Lung (tissue), 12 donors: ENCODE data around the gene USP24. TPM values are rescaled to one million over a fixed set of nuclear protein-coding genes. Genes with fewer than 3 reads are reported as not detected.

Source experiments
- ATAC-seq: fragments of 200-7000 bp; cut with Tn5 transposase; one replicate; pipeline ENCODE4 v1.9.1; 2020; ENCODE audit warnings: moderate number of reproducible peaks; ENCODE audit not compliant: insufficient read depth, low FRiP score
- DNase-seq, 3 donors: peaks; one replicate each; pipeline ENCODE4 v3.0.0-alpha.2; 2013 to 2017
- H3K27ac ChIP-seq, 2 donors: one replicate each; pipeline ENCODE4 v1.5.1; 2013; ENCODE audit warnings: mild to moderate bottlenecking in 2 of 2, moderate library complexity in 2 of 2, control low read depth in 1 of 2, inconsistent platforms in 1 of 2, low read depth in 1 of 2, low read length in 1 of 2
- H3K27me3 ChIP-seq, 3 donors: one replicate each; pipeline ENCODE4 v1.5.1; 2013; ENCODE audit warnings: low read length in 2 of 3; ENCODE audit not compliant: control insufficient read depth in 3 of 3, insufficient read depth in 3 of 3
- H3K36me3 ChIP-seq, 4 donors: one replicate each; pipeline ENCODE4 v1.5.1; 2013; ENCODE audit warnings: low read length in 4 of 4, mild to moderate bottlenecking in 1 of 4, moderate library complexity in 1 of 4; ENCODE audit not compliant: control insufficient read depth in 4 of 4, insufficient read depth in 4 of 4
- H3K4me1 ChIP-seq, 5 donors: one replicate each; pipeline ENCODE4 v1.5.1; 2013; ENCODE audit warnings: low read length in 5 of 5, mild to moderate bottlenecking in 2 of 5, moderate library complexity in 1 of 5; ENCODE audit not compliant: control insufficient read depth in 5 of 5, insufficient read depth in 5 of 5
- H3K4me3 ChIP-seq: one replicate; pipeline ENCODE4 v1.5.1; 2013; ENCODE audit warnings: mild to moderate bottlenecking, control low read depth, moderate library complexity
- H3K9ac ChIP-seq, 2 donors: one replicate each; pipeline ENCODE4 v1.5.1; 2013; ENCODE audit warnings: low read length in 2 of 2, control low read depth in 1 of 2; ENCODE audit not compliant: insufficient read depth in 1 of 2
- H3K9me3 ChIP-seq, 4 donors: one replicate each; pipeline ENCODE4 v1.5.1; 2013; ENCODE audit warnings: low read length in 3 of 4, mild to moderate bottlenecking in 1 of 4, moderate library complexity in 1 of 4; ENCODE audit not compliant: control insufficient read depth in 4 of 4, insufficient read depth in 3 of 4
- CTCF ChIP-seq: IDR thresholded peaks from 2 replicates; pipeline ENCODE4 v1.5.1; 2012; ENCODE audit warnings: mild to moderate bottlenecking; ENCODE audit errors: control extremely low read depth, extremely low read depth
- WGBS, 2 donors: extraction: QIAGEN DNeasy Blood & Tissue Kit; methylation state at CpG; one replicate each; pipeline ENCODE4 v1.1.7; 2013; 5-methylcytosine and 5-hydroxymethylcytosine counted together
- polyA plus RNA-seq, 2 donors: library from polyadenylated mRNA; stranded (reverse); fragments of 200-250 nt; gene quantifications; one replicate each; pipeline ENCODE4 v1.2.1, GENCODE V29; 2013
- total RNA-seq, 2 donors: library from RNA; depleted of rRNA in 1 of 2; stranded (reverse); fragments of >200 nt in 1 of 2; gene quantifications; one replicate each; pipeline ENCODE4 v1.2.1, GENCODE V29; 2014 to 2021
- donor health status: control.
- donor health status: control.
- donor health status: Bipolar disorder and iron deficiency.
- donor health status: healthy.
- donor health status: DM: yes; HTN: yes; CAD: no.

Gene USP24
- total and polyA plus RNA-seq, 4 donors: 7.8 to 77.8 (median 23.6) TPM

GRCh38 chr1:55214212-55214933, 791 bp downstream of the USP24 start:
- H3K4me3 ChIP-seq: peak overlapping the region; percentile 84
- no peak for TF ChIP-seq CTCF
- ATAC-seq: no peak
- peak overlapping the region; percentile 98 to 99 for H3K27ac ChIP-seq
- peak overlapping the region; percentile 66 to 85 for H3K9ac ChIP-seq
- peaks cover 0 to 4% (median 0%) of the 10 kb centered on the region in 4 donors for H3K36me3 ChIP-seq
- WGBS, 2 donors: 3% methylated on average over 33 to 46 of the region's 46 CpGs
- H3K4me1 ChIP-seq: peaks cover 0 to 46% (median 8%) of the 10 kb centered on the region in 5 donors
- no peaks in the 10 kb centered on the region for H3K27me3 ChIP-seq
- DNase-seq: peak; percentile 44 to 47 (median 46)
- H3K9me3 ChIP-seq: no peaks in the 10 kb centered on the region

GRCh38 chr1:55213885-55214211, 1.3 kb downstream of the USP24 start:
- Histone ChIP-seq H3K4me3 (peak overlapping the region; percentile 84), H3K4me1 (peaks cover 0 to 46% (median 8%) of the 10 kb centered on the region in 5 donors), H3K9ac (peak overlapping the region; percentile 44 to 85), H3K27me3 (no peaks in the 10 kb centered on the region), H3K36me3 (peaks cover 0 to 4% (median 0%) of the 10 kb centered on the region in 4 donors), H3K9me3 (no peaks in the 10 kb centered on the region), H3K27ac (peak overlapping the region; percentile 98 to 99)
- DNase-seq (no peak), ATAC-seq (no peak)
- 12 to 27% methylated on average over 7 of the region's 7 CpGs for WGBS, 2 donors
- no peak for TF ChIP-seq CTCF

- no peaks in the 10 kb centered on the region for H3K9me3 ChIP-seq
- H3K9ac ChIP-seq: peak overlapping the region; percentile 44 to 85
- no peaks in the 10 kb centered on the region for H3K27me3 ChIP-seq
- DNase-seq (peak in 2 of 3 donors; percentile 26 to 49), ATAC-seq (no peak)
- no peak for TF ChIP-seq CTCF
- WGBS, 2 donors: 18 to 26% methylated on average over 10 of the region's 10 CpGs
- H3K27ac ChIP-seq: peak overlapping the region; percentile 98 to 99
- peaks cover 0 to 4% (median 0%) of the 10 kb centered on the region in 4 donors for H3K36me3 ChIP-seq
- peaks cover 0 to 46% (median 8%) of the 10 kb centered on the region in 5 donors for H3K4me1 ChIP-seq
- peak overlapping the region; percentile 84 for H3K4me3 ChIP-seq
These were observed 1.8 kb downstream of the USP24 start for GRCh38 chr1:55213151-55213884.
